ENCODE data around the gene MFSD1.

The MFSD1 gene

GRCh38 chr3:158859362-158859761 is 57.5 kb downstream of the MFSD1 start:
- TF ChIP-seq CTCF (IDR thresholded peaks at IDR 0.05), result no peak
- no peak for DNase-seq
- intact Hi-C loops (cut with DNase I; ENCODE audit: low total_unique reads), result no loop called here
- no peaks in the 10 kb centered on the region for H3K4me1 ChIP-seq
- no peak overlapping the region for H3K4me3 ChIP-seq
- no peaks in the 10 kb centered on the region for H3K27me3 ChIP-seq
- no peak overlapping the region for H3K27ac ChIP-seq
- H3K36me3 ChIP-seq, result no peaks in the 10 kb centered on the region
- peaks cover 4 to 6% (median 4%) of the 10 kb centered on the region in 3 donors for H3K9me3 ChIP-seq

DNA sequence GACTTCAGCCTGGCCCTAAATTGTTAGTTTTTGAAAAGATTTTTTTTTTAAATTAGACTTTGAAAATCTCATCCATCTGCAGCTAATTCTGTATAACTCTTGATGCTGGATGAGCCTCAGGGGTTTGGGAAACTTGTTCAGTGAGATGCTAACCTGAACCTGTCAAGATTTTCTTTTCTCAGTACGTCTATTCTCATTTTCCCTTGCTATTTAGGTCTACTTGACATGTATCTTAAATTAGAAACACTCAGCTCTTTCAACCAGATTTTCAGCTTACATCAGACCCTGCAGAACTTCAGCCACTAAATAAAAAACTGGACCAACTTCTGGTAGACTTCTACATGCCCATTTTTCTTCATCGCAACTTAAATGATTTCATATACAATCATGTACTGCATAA is 61.4 kb downstream of the MFSD1 start:
- no peaks in the 10 kb centered on the region for H3K9me3 ChIP-seq
- no peak for TF ChIP-seq CTCF (IDR thresholded peaks at IDR 0.05)
- intact Hi-C loops (cut with DNase I; ENCODE audit: low total_unique reads), result no loop called here
- DNase-seq, result no peak
- no peaks in the 10 kb centered on the region for H3K36me3 ChIP-seq
- no peak overlapping the region for H3K4me3 ChIP-seq
- no peaks in the 10 kb centered on the region for H3K4me1 ChIP-seq
- no peak overlapping the region for H3K27ac ChIP-seq
- H3K27me3 ChIP-seq, result no peaks in the 10 kb centered on the region

DNA sequence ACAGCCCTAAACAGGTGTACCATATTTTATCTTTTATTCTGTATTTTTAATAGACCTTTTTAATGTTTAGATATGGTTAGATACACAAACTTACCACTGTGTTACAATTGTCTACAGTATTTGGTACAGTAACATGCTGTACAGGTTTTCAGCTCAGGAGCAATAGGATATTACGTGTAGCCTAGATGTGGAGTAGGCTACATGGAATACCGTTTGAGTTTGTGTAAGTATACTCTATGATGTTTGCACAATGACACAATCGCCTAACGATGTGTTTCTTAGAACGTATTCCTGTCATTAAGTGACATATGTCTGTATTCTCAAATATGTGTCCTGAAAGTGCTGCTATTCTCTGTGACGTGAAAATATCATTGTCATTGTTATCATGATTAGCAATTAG is 62.6 kb downstream of the MFSD1 start:
- Histone ChIP-seq H3K36me3 (no peaks in the 10 kb centered on the region), H3K27ac (no peak overlapping the region), H3K4me3 (no peak overlapping the region), H3K4me1 (no peaks in the 10 kb centered on the region), H3K27me3 (no peaks in the 10 kb centered on the region), H3K9me3 (no peaks in the 10 kb centered on the region)
- intact Hi-C loops (cut with DNase I; ENCODE audit: low total_unique reads), result no loop called here
- no peak for DNase-seq
- no peak for TF ChIP-seq CTCF (IDR thresholded peaks at IDR 0.05)

DNA sequence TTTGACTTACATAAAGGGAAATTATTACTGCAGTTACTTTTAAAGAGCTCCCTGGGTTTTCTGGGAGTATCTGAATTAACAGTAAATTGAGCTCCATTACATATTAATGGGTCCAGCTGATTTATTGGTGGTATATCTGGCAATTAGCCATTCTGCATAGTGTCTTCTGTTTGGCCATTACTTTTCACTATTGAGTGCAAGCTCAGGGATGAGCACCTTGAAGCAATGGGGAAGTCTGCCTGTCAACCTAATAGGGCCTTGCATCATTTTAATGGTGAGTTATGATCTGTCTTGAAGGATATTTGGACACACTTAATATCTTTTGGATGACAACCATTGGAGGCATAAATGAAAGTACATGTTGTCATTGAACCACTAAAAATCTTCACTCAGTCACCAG is 73.8 kb downstream of the MFSD1 start:
- H3K4me3 ChIP-seq, result no peak overlapping the region
- no peak for DNase-seq
- H3K36me3 ChIP-seq, result no peaks in the 10 kb centered on the region
- H3K27me3 ChIP-seq, result no peaks in the 10 kb centered on the region
- intact Hi-C loops (cut with DNase I; ENCODE audit: low total_unique reads), result no loop called here
- H3K9me3 ChIP-seq, result no peaks in the 10 kb centered on the region
- H3K4me1 ChIP-seq, result no peaks in the 10 kb centered on the region
- no peak for TF ChIP-seq CTCF (IDR thresholded peaks at IDR 0.05)
- H3K27ac ChIP-seq, result no peak overlapping the region

Measured in tibial artery (tissue), 4 donors.